ENCODE results near the gene CCDC57.

Gene CCDC57

GRCh38 chr17:82121246-82121645 lies 91.4 kb downstream of the CCDC57 start:
- no peak for DNase-seq (ENCODE audit: low spot score)

- no peak for DNase-seq (ENCODE audit: low spot score)
These were observed 92.5 kb downstream of the CCDC57 start for GRCh38 chr17:82120148-82120547.

GRCh38 chr17:82118815-82119380 lies 93.7 kb downstream of the CCDC57 start:
- no peak for DNase-seq (ENCODE audit: low spot score)

GRCh38 chr17:82118168-82118814 lies 94.4 kb downstream of the CCDC57 start:
- no peak for DNase-seq (ENCODE audit: low spot score)

GRCh38 chr17:82117139-82118090 lies 95.2 kb downstream of the CCDC57 start:
- DNase-seq (ENCODE audit: low spot score) = no peak

- DNase-seq (ENCODE audit: low spot score) = no peak
These were observed 96.4 kb downstream of the CCDC57 start for GRCh38 chr17:82116246-82116645.

GRCh38 chr17:82114872-82115271 lies 97.8 kb downstream of the CCDC57 start:
- DNase-seq (ENCODE audit: low spot score) = no peak

- DNase-seq (ENCODE audit: low spot score) = no peak
These were observed 98.2 kb downstream of the CCDC57 start for GRCh38 chr17:82114447-82114846.

- no peak for DNase-seq (ENCODE audit: low spot score)
These were observed 98.7 kb downstream of the CCDC57 start for GRCh38 chr17:82113941-82114340.

- no peak for DNase-seq (ENCODE audit: low spot score)
These were observed 99.2 kb downstream of the CCDC57 start for GRCh38 chr17:82113422-82113821.

- DNase-seq (ENCODE audit: low spot score) = no peak
These were observed 99.7 kb downstream of the CCDC57 start for GRCh38 chr17:82112914-82113311.

GRCh38 chr17:82112181-82112913 lies 100.3 kb downstream of the CCDC57 start:
- DNase-seq (ENCODE audit: low spot score) = no peak

- DNase-seq (ENCODE audit: low spot score) = no peak
These were observed 102.3 kb downstream of the CCDC57 start for GRCh38 chr17:82110298-82110697.

GRCh38 chr17:82108961-82109475 lies 103.6 kb downstream of the CCDC57 start:
- no peak for DNase-seq (ENCODE audit: low spot score)

GRCh38 chr17:82108496-82108945 lies 104.1 kb downstream of the CCDC57 start:
- DNase-seq (ENCODE audit: low spot score) = no peak

- DNase-seq (ENCODE audit: low spot score) = no peak
These were observed 104.6 kb downstream of the CCDC57 start for GRCh38 chr17:82108038-82108437.

- no peak for DNase-seq (ENCODE audit: low spot score)
These were observed 105.2 kb downstream of the CCDC57 start for GRCh38 chr17:82107341-82107860.

GRCh38 chr17:82106688-82107305 lies 105.8 kb downstream of the CCDC57 start:
- DNase-seq (ENCODE audit: low spot score) = no peak

GRCh38 chr17:82105882-82106687 lies 106.6 kb downstream of the CCDC57 start:
- DNase-seq (ENCODE audit: low spot score) = peak; percentile 58

GRCh38 chr17:82105417-82105881 lies 107.2 kb downstream of the CCDC57 start:
- DNase-seq (ENCODE audit: low spot score) = no peak
